Muscle layer of colon (tissue), 2 donors: ENCODE data around the gene TJP1.
"Not testable (repeated sequence)": the region's sequence is repeated elsewhere in the genome, so short reads cannot be mapped to it uniquely, and the experiment has no call there.

Experiments
- H3K27ac ChIP-seq: one replicate; pipeline ENCODE4 v1.7.0; 2013; ENCODE audit warnings: low read depth, mild to moderate bottlenecking, low read length, moderate library complexity
- H3K27me3 ChIP-seq, 2 donors: one replicate each; pipeline ENCODE4 v1.7.0; 2013; ENCODE audit warnings: low read length in 2 of 2, mild to moderate bottlenecking in 2 of 2; ENCODE audit not compliant: insufficient read depth in 2 of 2, control insufficient read depth in 1 of 2
- H3K36me3 ChIP-seq: one replicate; pipeline ENCODE4 v1.7.0; 2013; ENCODE audit warnings: mild to moderate bottlenecking, low read length; ENCODE audit not compliant: insufficient read depth
- H3K4me1 ChIP-seq: one replicate; pipeline ENCODE4 v1.7.0; 2013; ENCODE audit warnings: mild to moderate bottlenecking, low read length; ENCODE audit not compliant: insufficient read depth
- H3K4me3 ChIP-seq, 2 donors: one replicate each; pipeline ENCODE4 v1.7.0; 2013; ENCODE audit warnings: low read length in 2 of 2, low read depth in 1 of 2, mild to moderate bottlenecking in 1 of 2, moderate library complexity in 1 of 2
- H3K9ac ChIP-seq: one replicate; pipeline ENCODE4 v1.7.0; 2013; ENCODE audit warnings: low read length
- H3K9me3 ChIP-seq: one replicate; pipeline ENCODE4 v1.7.0; 2013; ENCODE audit warnings: mild to moderate bottlenecking, low read length
- donor health status: abdominal sarcoma.
- donor health status: Adenocarcinoma of cecum.

TJP1 gene

DNA sequence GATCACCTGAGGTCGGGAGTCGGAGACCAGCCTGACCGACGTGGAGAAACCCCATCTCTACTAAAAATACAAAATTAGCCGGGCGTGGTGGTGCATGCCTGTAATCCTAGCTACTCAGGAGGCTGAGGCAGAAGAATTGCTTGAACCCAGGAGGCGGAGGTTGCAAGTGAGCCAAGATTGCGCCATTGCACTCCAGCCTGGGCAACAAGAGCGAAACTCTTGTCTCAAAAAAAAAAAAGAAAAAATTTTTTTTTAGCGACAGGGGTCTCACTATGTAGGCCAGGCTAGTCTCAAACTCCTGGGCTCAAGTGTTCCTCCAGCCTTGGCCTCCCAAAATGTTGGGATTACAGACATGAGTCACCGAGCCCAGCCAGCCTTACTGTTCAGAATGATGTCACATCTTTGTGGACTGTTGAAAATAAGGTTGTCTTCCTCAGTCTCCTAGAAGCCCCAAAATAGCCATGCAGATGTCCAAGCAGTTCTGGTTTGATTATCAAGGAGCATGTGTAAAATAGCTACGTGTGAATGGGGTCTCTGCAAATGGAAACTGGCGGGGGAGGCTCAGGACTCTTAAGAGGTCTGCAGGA lies 145.8 kb downstream of the TJP1 start:
- not testable (repeated sequence) for H3K9me3 ChIP-seq, H3K4me3 ChIP-seq, H3K9ac ChIP-seq, H3K4me1 ChIP-seq, H3K36me3 ChIP-seq, H3K27ac ChIP-seq
- peaks cover 0 to 10% of the 10 kb centered on the region in 2 donors for H3K27me3 ChIP-seq

DNA sequence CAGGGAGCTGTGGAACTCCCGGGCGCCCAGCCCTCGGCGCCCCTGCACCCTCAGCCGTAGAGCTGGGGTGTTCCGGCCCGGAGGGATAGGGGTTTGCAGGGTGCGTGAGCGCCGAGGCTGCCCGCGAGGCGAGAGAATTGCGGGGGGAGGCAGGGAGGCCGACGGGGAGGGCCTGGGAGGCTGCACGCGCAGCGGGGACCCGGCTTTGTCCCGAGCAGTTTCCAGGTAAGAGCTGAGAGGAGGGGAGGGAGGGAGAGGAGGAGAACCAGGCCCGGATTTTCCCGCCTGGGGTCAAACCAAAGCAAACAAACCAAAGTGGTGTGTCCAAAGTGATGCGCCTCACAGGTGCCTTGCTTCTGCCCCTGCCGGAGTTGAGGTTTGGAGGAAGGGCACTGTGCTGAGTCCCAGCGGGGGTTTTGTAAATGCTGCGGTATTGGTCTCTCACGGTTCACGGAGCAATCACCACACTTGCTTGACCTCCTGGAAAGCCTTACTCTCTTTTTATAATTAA lies 146.4 kb downstream of the TJP1 start:
- Histone ChIP-seq H3K36me3 (no peaks in the 10 kb centered on the region), H3K27ac (no peak overlapping the region), H3K4me3 (no peak overlapping the region), H3K9ac (no peak overlapping the region), H3K27me3 (peaks cover 0 to 10% of the 10 kb centered on the region in 2 donors), H3K9me3 (no peaks in the 10 kb centered on the region), H3K4me1 (no peaks in the 10 kb centered on the region)

DNA sequence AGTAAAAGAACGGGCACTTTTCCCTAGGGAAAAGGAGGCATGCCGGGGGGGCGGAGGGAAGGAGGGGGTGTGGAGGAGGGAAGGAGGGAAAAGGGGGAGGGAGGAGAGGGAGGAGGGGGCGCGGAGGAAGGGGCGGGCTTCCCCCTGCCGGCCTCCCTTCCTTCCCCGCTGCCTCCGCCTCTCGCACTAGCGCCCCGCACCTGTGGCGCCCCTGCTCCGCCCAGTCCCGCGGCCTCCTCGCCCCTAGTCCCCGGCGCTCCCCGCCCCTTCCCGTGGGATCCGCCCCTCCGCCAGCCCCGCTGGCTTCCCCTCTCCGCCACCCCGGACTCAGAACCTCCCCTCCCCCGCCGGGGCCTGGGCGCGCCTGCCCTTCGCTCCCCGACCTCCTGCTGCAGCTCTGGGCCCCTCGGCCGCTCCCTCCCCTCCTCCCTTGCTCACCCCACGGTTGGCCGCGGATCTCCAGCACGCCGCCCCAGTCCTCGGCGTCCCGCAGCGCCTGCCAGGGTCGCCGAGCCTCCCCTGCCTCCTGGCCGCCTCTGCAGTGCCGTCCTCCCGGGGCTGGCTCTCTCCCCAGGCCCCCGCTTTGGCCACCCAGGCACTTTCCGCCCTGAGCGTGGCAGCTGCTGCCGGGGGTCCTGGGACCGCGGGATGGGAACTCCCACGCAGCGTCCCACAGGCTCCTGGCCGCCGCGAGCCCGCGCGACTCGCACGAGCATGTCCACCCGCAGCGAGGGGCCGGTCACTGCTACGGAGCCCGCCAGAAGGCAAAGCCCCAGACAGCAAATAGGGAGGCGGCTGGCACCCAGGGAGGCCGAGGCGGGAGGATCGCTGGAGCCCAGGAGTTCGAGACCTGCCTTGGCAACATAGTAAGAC lies 147.4 kb downstream of the TJP1 start:
- H3K27ac ChIP-seq = no peak overlapping the region
- H3K4me3 ChIP-seq = peak overlapping the region; percentile 23 to 38
- H3K36me3 ChIP-seq = no peaks in the 10 kb centered on the region
- H3K4me1 ChIP-seq = no peaks in the 10 kb centered on the region
- H3K9ac ChIP-seq = no peak overlapping the region
- no peaks in the 10 kb centered on the region for H3K9me3 ChIP-seq
- H3K27me3 ChIP-seq = peaks cover 0 to 10% of the 10 kb centered on the region in 2 donors

DNA sequence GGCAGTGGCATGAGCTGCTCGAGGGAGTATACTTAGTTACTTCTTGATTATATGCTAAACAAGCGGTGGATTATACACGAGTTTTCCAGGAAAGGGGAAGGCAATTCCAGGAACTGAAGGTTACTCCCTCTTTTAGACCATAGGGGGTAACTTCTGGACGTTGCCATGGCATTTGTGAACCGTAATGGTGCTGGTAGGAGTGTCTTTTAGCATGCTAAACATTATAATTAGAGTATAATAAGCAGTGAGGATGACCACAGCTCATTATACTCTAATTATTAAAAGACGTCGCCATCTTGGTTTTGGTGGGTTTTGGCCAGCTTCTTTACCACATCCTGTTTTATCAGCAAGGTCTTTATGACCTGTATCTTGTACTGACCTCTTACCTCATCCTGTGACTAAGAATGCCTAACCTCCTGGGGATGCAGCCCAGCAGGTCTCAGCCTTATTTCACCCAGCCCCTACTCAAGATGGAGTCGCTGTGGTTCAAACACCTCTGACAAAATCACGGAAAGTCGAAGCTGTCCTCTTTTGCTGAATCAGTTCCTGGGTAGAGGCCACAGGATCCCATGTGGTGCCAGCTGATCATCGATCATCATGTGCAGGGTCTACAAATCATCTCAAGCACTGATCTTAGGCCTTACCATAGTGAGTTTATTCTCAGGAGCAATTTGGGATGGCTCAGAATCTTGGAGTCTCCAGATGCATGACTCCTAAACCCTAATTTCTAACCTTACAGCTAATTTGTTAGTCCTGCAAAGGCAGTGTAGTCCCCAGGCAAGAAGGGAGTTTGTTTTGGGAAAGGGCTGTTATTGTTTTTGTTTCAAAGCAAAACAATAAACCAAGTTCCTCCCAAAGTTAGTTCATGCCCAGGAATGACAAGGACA lies 149.1 kb downstream of the TJP1 start:
- Histone ChIP-seq H3K4me3 (no peak overlapping the region), H3K27me3 (peaks cover 0 to 10% of the 10 kb centered on the region in 2 donors), H3K9ac (no peak overlapping the region), H3K4me1 (no peaks in the 10 kb centered on the region), H3K9me3 (no peaks in the 10 kb centered on the region), H3K27ac (no peak overlapping the region), H3K36me3 (no peaks in the 10 kb centered on the region)

DNA sequence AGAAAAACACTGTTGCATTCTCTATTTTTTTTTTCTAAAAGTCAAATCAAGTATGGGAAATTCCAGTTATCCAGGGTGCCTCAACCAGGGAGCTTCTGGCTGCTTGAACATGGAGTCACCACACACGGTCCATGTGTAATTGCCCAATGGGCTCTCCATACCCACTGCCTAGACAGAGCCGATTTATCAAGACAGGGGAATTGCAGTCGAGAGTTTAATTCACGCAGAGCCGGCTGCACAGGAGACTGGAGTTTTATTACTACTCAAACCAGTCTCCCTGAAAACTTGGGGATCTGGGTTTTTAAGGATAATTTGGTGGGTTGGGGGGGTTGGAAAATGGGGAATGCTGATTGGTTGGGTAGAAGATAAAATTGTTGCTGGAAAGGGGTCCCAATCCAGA lies 149.8 kb downstream of the TJP1 start:
- Histone ChIP-seq H3K4me3 (no peak overlapping the region), H3K36me3 (no peaks in the 10 kb centered on the region), H3K9me3 (no peaks in the 10 kb centered on the region), H3K27me3 (peaks cover 0 to 10% of the 10 kb centered on the region in 2 donors), H3K4me1 (no peaks in the 10 kb centered on the region), H3K9ac (no peak overlapping the region), H3K27ac (no peak overlapping the region)

DNA sequence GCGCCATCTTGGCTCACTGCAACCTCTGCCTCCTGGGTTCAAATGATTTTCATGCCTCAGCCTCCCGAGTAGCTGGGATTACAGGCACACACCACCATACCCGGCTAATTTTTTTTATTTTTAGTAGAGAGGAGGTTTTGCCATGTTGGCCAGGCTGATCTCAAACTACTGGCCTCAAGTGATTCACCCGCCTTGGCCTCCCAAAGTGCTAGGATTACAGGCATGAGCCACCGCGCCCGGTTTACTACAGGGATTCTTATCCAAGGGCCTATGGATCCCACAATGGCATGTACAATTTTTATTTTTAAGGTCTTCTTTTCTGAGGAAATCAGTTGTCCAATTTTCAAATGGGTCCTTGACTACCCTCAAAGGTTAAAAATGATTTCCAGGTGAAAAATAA lies 150.2 kb downstream of the TJP1 start:
- peaks cover 0 to 10% of the 10 kb centered on the region in 2 donors for H3K27me3 ChIP-seq
- H3K4me1 ChIP-seq, H3K9ac ChIP-seq, H3K4me3 ChIP-seq, H3K27ac ChIP-seq, H3K9me3 ChIP-seq, H3K36me3 ChIP-seq: not testable (repeated sequence)

DNA sequence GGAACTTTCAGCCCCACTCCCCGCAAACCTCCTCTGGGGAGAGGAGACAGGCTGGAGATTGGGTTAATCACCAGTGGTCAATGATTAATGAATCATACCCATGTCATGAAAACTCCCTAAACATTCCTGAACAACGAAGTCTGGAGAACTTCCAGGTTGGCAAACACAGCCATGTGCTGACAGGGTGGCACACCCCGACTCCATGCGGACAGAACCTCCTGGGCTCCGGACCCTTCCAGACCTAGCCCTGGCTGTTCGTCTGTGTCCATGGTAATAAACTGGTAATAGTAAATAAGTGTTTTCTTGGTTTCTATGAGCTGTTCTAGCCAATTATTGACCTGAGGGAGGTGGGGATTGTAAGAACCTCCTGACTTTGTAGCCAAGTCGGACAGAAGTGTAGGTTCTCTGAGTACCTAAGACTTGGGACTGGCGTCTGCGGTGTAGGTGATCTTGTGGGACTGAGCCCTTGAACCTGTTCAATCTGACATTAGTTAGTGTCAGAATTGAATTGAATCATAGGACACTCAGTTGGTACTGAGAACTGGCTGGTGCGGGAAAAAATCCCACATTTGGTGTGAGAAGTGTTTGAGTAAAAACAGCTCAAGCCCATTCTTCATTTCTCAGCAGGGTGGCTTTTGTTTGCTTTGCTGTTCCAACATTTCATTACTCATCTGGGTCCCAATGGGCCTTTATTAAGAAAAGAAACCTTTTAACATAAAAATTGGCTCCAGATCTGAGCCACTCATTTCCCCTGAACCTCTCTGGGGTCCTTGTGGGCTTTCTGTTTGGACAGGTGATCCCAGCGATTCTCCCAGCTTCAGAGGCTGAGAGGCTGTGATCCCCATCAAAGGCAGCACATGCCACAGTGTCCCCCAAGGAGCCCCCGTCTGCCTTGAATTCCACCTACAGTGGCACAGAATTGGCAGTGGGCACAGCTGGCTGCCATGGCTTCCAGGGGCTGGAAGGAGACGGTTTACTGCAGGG lies 151.0 kb downstream of the TJP1 start:
- Histone ChIP-seq H3K4me1 (no peaks in the 10 kb centered on the region), H3K36me3 (no peaks in the 10 kb centered on the region), H3K9me3 (no peaks in the 10 kb centered on the region), H3K27ac (no peak overlapping the region), H3K27me3 (peaks cover 0 to 10% of the 10 kb centered on the region in 2 donors), H3K4me3 (no peak overlapping the region), H3K9ac (no peak overlapping the region)

DNA sequence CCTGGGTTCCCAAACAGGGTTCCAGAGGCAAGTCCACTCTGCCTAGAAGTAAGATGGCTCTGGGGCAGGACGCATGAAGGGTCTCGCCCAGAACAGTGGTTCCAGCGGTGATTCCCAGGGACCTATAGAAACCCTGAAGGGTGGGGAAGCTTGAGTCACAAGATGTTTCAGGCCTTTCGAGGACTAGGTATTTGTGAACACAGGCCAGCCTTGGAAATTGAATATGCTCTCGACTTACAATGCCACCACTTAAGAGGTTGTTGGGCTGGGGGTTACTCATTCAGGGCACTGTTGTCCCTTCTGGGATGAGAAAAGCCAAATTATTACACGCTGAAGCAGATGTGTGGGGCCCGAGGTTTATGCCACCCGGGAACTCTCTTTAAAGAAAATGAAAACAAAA lies 152.0 kb downstream of the TJP1 start:
- no peak overlapping the region for H3K9ac ChIP-seq
- H3K36me3 ChIP-seq = no peaks in the 10 kb centered on the region
- peaks cover 0 to 4% of the 10 kb centered on the region in 2 donors for H3K27me3 ChIP-seq
- H3K9me3 ChIP-seq = no peaks in the 10 kb centered on the region
- H3K27ac ChIP-seq = no peak overlapping the region
- H3K4me1 ChIP-seq = no peaks in the 10 kb centered on the region
- H3K4me3 ChIP-seq = no peak overlapping the region

DNA sequence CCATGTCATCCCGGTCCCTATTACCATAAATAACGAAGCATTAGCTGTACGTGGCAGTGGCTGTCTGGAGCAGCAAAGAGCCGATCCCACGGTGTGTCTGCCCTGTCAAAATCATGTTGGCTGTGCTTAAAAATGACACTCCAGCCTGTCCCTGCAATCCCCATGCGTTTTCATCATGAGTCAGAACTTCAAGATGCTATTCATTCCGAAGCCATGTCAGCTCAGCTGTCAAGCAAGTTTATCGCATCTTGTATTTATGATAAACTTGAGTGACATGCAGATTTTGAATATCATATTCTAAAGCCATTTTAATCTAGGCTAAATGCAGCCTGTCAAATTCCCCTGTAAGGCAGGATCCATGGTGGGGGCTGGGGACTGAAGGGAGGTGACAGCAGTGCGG lies 152.4 kb downstream of the TJP1 start:
- Histone ChIP-seq H3K27ac (no peak overlapping the region), H3K36me3 (no peaks in the 10 kb centered on the region), H3K27me3 (no peaks in the 10 kb centered on the region), H3K4me3 (no peak overlapping the region), H3K9ac (no peak overlapping the region), H3K9me3 (no peaks in the 10 kb centered on the region), H3K4me1 (no peaks in the 10 kb centered on the region)

DNA sequence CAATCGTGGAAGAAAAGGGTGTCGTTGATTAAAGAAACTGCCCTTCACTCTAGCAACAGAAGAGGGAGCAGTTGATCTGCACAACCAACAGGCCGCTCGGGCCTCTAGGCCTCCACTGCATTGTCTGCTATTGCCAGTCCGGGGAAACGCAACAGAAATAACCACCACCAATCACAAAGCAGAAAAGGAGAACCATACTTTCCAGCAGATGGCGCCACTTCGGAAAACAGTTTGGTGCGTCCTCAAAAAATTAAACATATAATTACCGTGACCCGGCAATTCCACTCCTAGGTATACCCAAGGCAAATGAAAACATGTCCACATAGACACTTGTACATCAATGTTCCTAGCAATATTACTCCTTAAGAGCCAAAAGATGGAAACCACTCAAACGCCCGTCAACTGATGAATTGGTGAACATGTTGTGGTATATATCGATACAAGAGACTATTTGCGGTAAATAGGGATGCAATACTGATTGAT lies 154.1 kb downstream of the TJP1 start:
- H3K9me3 ChIP-seq = no peaks in the 10 kb centered on the region
- no peaks in the 10 kb centered on the region for H3K36me3 ChIP-seq
- no peak overlapping the region for H3K9ac ChIP-seq
- H3K27me3 ChIP-seq = no peaks in the 10 kb centered on the region
- H3K4me1 ChIP-seq = no peaks in the 10 kb centered on the region
- no peak overlapping the region for H3K4me3 ChIP-seq
- no peak overlapping the region for H3K27ac ChIP-seq
